Sigmoid colon (tissue), 7 donors: ENCODE results near the gene ABAT. TPM values are rescaled to one million over a fixed set of nuclear protein-coding genes. Genes with fewer than 3 reads are reported as not detected.

Experiments
- DNase-seq: peaks from one replicate; pipeline ENCODE4 v3.0.0-alpha.2; 2019
- H3K27ac ChIP-seq, 4 donors: fragments of 200-600 bp; sonication (generic); one replicate each; pipeline ENCODE4 v1.5.1; 2016 to 2019; ENCODE audit warnings: mild to moderate bottlenecking in 1 of 4
- H3K27me3 ChIP-seq, 3 donors: fragments of 200-600 bp; sonication (generic); one replicate each; pipeline ENCODE4 v1.5.1; 2019; ENCODE audit warnings: mild to moderate bottlenecking in 1 of 3
- H3K36me3 ChIP-seq, 4 donors: fragments of 200-600 bp; sonication (generic); one replicate each; pipeline ENCODE4 v1.5.1; 2016 to 2019
- H3K4me1 ChIP-seq, 4 donors: fragments of 200-600 bp; sonication (generic); one replicate each; pipeline ENCODE4 v1.5.1; 2017 to 2019
- H3K4me3 ChIP-seq, 4 donors: fragments of 200-600 bp; sonication (generic); one replicate each; pipeline ENCODE4 v1.5.1; 2017 to 2019; ENCODE audit warnings: mild to moderate bottlenecking in 2 of 4, moderate library complexity in 1 of 4
- H3K9me3 ChIP-seq, 4 donors: fragments of 200-600 bp in 3 of 4; sonication (generic) in 3 of 4; one replicate each; pipeline versions ENCODE4 v1.5.1 to v1.6.1; 2013 to 2019
- EP300 ChIP-seq, 4 donors: sonication (generic); formaldehyde crosslinking; IDR thresholded peaks; one replicate each; pipeline ENCODE4 v1.6.1; 2017; ENCODE audit warnings: antibody characterized with exemption in 4 of 4
- POLR2A ChIP-seq, 2 donors: fragments of 450-650 bp; IDR thresholded peaks; one replicate each; pipeline ENCODE4 v1.6.1; 2016; ENCODE audit warnings: antibody characterized with exemption in 2 of 2, mild to moderate bottlenecking in 2 of 2, moderate library complexity in 2 of 2
- POLR2AphosphoS5 ChIP-seq, 4 donors: sonication (generic); formaldehyde crosslinking; IDR thresholded peaks; one replicate each; pipeline ENCODE4 v1.6.1; 2017; ENCODE audit warnings: antibody characterized with exemption in 4 of 4
- WGBS, 2 donors: extraction: QIAGEN DNeasy Blood & Tissue Kit; methylation state at CpG; one replicate each; pipeline ENCODE4 v1.1.7; 2013; 5-methylcytosine and 5-hydroxymethylcytosine counted together
- intact Hi-C: fragments of 100-400 bp; cut with DNase I; formaldehyde crosslinking; loops from one replicate; pipeline ENCODE4 v1.15.1; 2023
- polyA plus RNA-seq, 3 donors: library from polyadenylated mRNA; stranded (reverse); fragments of 200-250 nt; gene quantifications; one replicate each; pipeline ENCODE4 v1.2.3, GENCODE V29; 2013
- total RNA-seq, 4 donors: library from RNA; depleted of rRNA; stranded (reverse); fragments of >200 nt; gene quantifications; one replicate each; pipeline ENCODE4 v1.1.0, GENCODE V29; 2016
- TF ChIP-seq, protein P1 (sequence below), 4 experiments: fragments of 450-650 bp in 3 of 4; fragments of 200-600 bp in 1 of 4; IDR thresholded peaks; one replicate each; pipeline ENCODE4 v1.5.1; 2016 to 2019; ENCODE audit warnings: antibody characterized with exemption in 4 of 4, mild to moderate bottlenecking in 3 of 4, moderate library complexity in 2 of 4
- donor health status: healthy with polysubstance abuse.
- donor health status: Bipolar disorder and iron deficiency.
- donor health status: healthy.

The ABAT gene
- total and polyA plus RNA-seq, 7 donors: 4.1 to 12.0 (median 8.2) TPM

DNA sequence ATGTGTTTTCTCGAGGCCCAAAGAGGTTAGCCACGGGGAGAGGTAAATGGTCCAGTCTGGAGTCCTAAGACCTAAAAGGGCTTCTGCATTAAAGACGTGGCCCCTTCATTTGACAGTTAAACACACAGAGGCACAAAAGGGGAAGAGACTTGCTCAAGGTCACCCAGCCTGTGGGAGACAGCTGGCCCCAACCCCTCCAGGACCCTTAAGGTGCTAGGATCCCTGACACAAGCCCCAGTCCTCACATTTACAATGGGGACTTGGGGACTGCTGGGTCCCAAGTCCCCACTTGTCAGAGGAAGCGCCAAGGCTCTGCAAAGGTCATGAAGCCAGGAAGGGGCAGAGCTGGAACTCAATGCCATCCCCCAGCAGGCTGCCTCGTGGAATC is 1.7 kb downstream of the ABAT start:
- Histone ChIP-seq H3K27me3 (no peaks in the 10 kb centered on the region), H3K4me3 (no peak overlapping the region), H3K27ac (no peak overlapping the region), H3K9me3 (no peaks in the 10 kb centered on the region), H3K4me1 (peaks cover 0 to 14% (median 11%) of the 10 kb centered on the region in 4 donors), H3K36me3 (no peaks in the 10 kb centered on the region)
- WGBS, 2 donors: 77 to 78% methylated on average over 5 of the region's 5 CpGs
- DNase-seq: no peak
- no peak for TF ChIP-seq EP300 (IDR thresholded peaks at IDR 0.05)
- TF ChIP-seq POLR2AphosphoS5 (IDR thresholded peaks at IDR 0.05): no peak
- TF ChIP-seq, protein P1, sequence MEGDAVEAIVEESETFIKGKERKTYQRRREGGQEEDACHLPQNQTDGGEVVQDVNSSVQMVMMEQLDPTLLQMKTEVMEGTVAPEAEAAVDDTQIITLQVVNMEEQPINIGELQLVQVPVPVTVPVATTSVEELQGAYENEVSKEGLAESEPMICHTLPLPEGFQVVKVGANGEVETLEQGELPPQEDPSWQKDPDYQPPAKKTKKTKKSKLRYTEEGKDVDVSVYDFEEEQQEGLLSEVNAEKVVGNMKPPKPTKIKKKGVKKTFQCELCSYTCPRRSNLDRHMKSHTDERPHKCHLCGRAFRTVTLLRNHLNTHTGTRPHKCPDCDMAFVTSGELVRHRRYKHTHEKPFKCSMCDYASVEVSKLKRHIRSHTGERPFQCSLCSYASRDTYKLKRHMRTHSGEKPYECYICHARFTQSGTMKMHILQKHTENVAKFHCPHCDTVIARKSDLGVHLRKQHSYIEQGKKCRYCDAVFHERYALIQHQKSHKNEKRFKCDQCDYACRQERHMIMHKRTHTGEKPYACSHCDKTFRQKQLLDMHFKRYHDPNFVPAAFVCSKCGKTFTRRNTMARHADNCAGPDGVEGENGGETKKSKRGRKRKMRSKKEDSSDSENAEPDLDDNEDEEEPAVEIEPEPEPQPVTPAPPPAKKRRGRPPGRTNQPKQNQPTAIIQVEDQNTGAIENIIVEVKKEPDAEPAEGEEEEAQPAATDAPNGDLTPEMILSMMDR (IDR thresholded peaks at IDR 0.05): no peak
- no peak for TF ChIP-seq POLR2A (IDR thresholded peaks at IDR 0.05)
- intact Hi-C loops: no loop called here

DNA sequence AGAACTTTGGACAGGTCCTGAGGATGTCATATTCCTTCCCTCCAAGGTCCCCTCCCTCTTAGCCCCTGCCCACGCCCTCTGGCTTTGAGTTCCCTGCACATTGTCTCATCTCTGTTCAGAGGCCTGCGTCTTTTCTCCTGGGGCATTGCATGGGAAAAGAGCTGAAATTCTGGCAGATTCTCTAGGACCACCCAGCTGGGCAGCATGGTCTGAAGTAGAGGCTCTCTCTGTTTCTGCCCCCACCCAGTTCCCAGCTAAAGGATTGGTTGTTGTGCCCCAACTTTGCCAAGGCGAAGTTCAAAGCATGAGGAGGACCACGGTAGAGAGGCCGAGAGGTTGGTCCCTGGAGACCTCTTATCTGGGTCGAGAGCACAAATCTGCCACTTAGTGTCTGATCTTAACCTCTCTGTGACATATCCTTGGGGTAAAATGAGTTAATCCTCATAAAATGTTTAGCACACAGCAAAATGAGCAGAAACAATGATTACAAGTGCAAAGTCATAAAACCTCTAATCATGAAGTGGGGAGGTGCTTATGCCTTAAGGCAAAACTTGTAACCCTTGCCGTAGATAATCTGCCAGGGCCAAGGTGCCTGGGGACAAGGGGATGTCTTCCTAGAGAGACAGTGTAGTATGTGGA is 2.4 kb downstream of the ABAT start:
- Histone ChIP-seq H3K27me3 (no peaks in the 10 kb centered on the region), H3K4me3 (no peak overlapping the region), H3K9me3 (no peaks in the 10 kb centered on the region), H3K36me3 (no peaks in the 10 kb centered on the region), H3K27ac (no peak overlapping the region), H3K4me1 (peaks cover 0 to 14% (median 11%) of the 10 kb centered on the region in 4 donors)
- 57 to 81% methylated on average over 7 of the region's 7 CpGs for WGBS, 2 donors
- DNase-seq: no peak
- intact Hi-C loops: no loop called here
- TF ChIP-seq POLR2A (IDR thresholded peaks at IDR 0.05) (no peak), EP300 (IDR thresholded peaks at IDR 0.05) (no peak), POLR2AphosphoS5 (IDR thresholded peaks at IDR 0.05) (no peak)
- TF ChIP-seq, protein P1 (IDR thresholded peaks at IDR 0.05): no peak

DNA sequence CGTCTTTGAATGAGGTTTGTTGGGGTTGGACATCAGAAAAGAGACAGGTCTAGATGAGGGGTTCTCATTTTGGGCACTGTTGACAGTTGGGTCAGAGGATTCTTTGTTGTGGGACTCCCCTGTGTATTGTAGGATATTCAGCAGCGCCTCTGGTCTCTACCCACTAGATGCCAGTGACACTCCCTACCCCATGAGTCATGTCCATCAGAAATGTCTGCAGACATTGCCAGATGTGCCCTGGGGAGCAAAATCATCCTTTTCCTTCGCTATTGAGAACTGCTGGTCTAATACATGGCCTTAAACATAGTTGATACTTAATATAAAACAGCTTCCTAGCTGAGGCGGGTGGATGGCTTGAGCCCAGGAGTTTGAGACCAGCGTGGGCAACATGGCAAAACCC is 3.1 kb downstream of the ABAT start:
- Histone ChIP-seq H3K9me3 (no peaks in the 10 kb centered on the region), H3K27me3 (no peaks in the 10 kb centered on the region), H3K27ac (no peak overlapping the region), H3K4me1 (peaks cover 0 to 14% (median 11%) of the 10 kb centered on the region in 4 donors), H3K36me3 (no peaks in the 10 kb centered on the region), H3K4me3 (no peak overlapping the region)
- no peak for DNase-seq
- TF ChIP-seq POLR2AphosphoS5 (IDR thresholded peaks at IDR 0.05) (no peak), POLR2A (IDR thresholded peaks at IDR 0.05) (no peak), EP300 (IDR thresholded peaks at IDR 0.05) (no peak)
- TF ChIP-seq, protein P1 (IDR thresholded peaks at IDR 0.05): no peak
- 91% methylated on average over 5 of the region's 5 CpGs for WGBS, 2 donors
- intact Hi-C loops: no loop called here

DNA sequence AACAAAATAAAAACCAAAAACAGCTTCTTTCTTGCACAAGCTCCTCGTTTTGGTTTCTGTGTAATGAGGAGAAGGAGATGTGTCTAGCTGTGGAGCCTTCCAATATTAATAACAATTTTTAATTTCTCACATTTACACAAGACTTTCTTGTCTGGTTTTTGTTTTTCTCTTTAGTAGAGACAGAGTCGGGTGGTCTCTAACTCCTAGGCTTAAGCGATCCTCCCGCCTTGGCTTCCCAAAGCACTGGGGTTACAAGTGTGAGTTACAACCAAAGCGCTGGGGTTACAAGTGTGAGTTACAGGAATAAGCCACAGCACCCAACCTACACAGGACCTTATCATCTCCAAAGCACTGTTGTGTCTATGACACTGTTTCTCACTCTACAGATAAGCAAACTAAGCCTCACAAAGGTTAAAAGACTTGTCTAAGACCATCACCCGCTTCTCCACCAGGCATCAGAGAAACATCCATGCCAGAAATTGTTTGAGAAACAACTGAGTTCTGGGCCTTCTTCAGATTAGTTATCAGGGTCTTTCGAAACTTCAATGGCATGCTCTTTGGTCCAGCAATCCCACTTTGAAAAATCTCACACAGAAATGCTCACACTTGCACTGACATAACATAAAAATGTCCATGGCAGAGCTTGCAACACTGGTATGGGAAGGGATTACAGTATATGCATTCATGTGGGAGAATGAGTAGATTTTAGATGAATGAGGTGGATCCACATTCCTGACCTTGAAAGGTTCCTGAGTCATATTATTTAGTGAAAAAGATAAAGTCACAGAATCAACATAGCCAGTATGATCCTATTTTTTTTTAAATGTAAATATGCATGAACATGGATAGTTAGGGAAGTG is 3.9 kb downstream of the ABAT start:
- intact Hi-C loops: no loop called here
- WGBS, 2 donors: 93 to 96% methylated on average over 7 of the region's 7 CpGs
- Histone ChIP-seq H3K4me1 (peaks cover 0 to 14% (median 11%) of the 10 kb centered on the region in 4 donors), H3K9me3 (no peaks in the 10 kb centered on the region), H3K36me3 (no peaks in the 10 kb centered on the region), H3K27ac (no peak overlapping the region), H3K27me3 (no peaks in the 10 kb centered on the region), H3K4me3 (no peak overlapping the region)
- no peak for DNase-seq
- TF ChIP-seq EP300 (IDR thresholded peaks at IDR 0.05): no peak
- TF ChIP-seq POLR2AphosphoS5 (IDR thresholded peaks at IDR 0.05): no peak
- no peak for TF ChIP-seq POLR2A (IDR thresholded peaks at IDR 0.05)
- TF ChIP-seq, protein P1 (IDR thresholded peaks at IDR 0.05): no peak
